Lung (tissue), 13 donors: ENCODE data around the gene RC3H1. TPM values are rescaled to one million over a fixed set of nuclear protein-coding genes. Genes with fewer than 3 reads are reported as not detected.

Experiments
- ATAC-seq: fragments of 200-7000 bp; cut with Tn5 transposase; one replicate; pipeline ENCODE4 v1.9.1; 2020; ENCODE audit warnings: moderate number of reproducible peaks; ENCODE audit not compliant: insufficient read depth, low FRiP score
- DNase-seq, 3 donors: peaks; one replicate each; pipeline ENCODE4 v3.0.0-alpha.2; 2013 to 2017
- H3K27ac ChIP-seq, 2 donors: one replicate each; pipeline ENCODE4 v1.5.1; 2013; ENCODE audit warnings: mild to moderate bottlenecking in 2 of 2, moderate library complexity in 2 of 2, control low read depth in 1 of 2, inconsistent platforms in 1 of 2, low read depth in 1 of 2, low read length in 1 of 2
- H3K27me3 ChIP-seq, 3 donors: one replicate each; pipeline ENCODE4 v1.5.1; 2013; ENCODE audit warnings: low read length in 2 of 3; ENCODE audit not compliant: control insufficient read depth in 3 of 3, insufficient read depth in 3 of 3
- H3K36me3 ChIP-seq, 4 donors: one replicate each; pipeline ENCODE4 v1.5.1; 2013; ENCODE audit warnings: low read length in 4 of 4, mild to moderate bottlenecking in 1 of 4, moderate library complexity in 1 of 4; ENCODE audit not compliant: control insufficient read depth in 4 of 4, insufficient read depth in 4 of 4
- H3K4me1 ChIP-seq, 5 donors: one replicate each; pipeline ENCODE4 v1.5.1; 2013; ENCODE audit warnings: low read length in 5 of 5, mild to moderate bottlenecking in 2 of 5, moderate library complexity in 1 of 5; ENCODE audit not compliant: control insufficient read depth in 5 of 5, insufficient read depth in 5 of 5
- H3K4me3 ChIP-seq: one replicate; pipeline ENCODE4 v1.5.1; 2013; ENCODE audit warnings: mild to moderate bottlenecking, control low read depth, moderate library complexity
- H3K9ac ChIP-seq, 2 donors: one replicate each; pipeline ENCODE4 v1.5.1; 2013; ENCODE audit warnings: low read length in 2 of 2, control low read depth in 1 of 2; ENCODE audit not compliant: insufficient read depth in 1 of 2
- H3K9me3 ChIP-seq, 4 donors: one replicate each; pipeline ENCODE4 v1.5.1; 2013; ENCODE audit warnings: low read length in 3 of 4, mild to moderate bottlenecking in 1 of 4, moderate library complexity in 1 of 4; ENCODE audit not compliant: control insufficient read depth in 4 of 4, insufficient read depth in 3 of 4
- CTCF ChIP-seq: IDR thresholded peaks from 2 replicates; pipeline ENCODE4 v1.5.1; 2012; ENCODE audit warnings: mild to moderate bottlenecking; ENCODE audit errors: control extremely low read depth, extremely low read depth
- WGBS, 2 donors: extraction: QIAGEN DNeasy Blood & Tissue Kit; methylation state at CpG; one replicate each; pipeline ENCODE4 v1.1.7; 2013; 5-methylcytosine and 5-hydroxymethylcytosine counted together
- polyA plus RNA-seq, 2 donors: library from polyadenylated mRNA; stranded (reverse); fragments of 200-250 nt; gene quantifications; one replicate each; pipeline ENCODE4 v1.2.1, GENCODE V29; 2013
- small RNA-seq: library from RNA; depleted of rRNA; stranded (forward); fragments of <200 nt; gene quantifications from one replicate; pipeline ENCODE3, GENCODE V24; 2014; ENCODE audit warnings: low replicate concordance
- total RNA-seq, 2 donors: library from RNA; depleted of rRNA in 1 of 2; stranded (reverse); fragments of >200 nt in 1 of 2; gene quantifications; one replicate each; pipeline ENCODE4 v1.2.1, GENCODE V29; 2014 to 2021
- donor health status: control.
- donor health status: control.
- donor health status: Bipolar disorder and iron deficiency.
- donor health status: healthy.
- donor health status: DM: yes; HTN: yes; CAD: no.

The RC3H1 gene
- total and polyA plus RNA-seq, 4 donors: 3.8 to 51.5 (median 17.1) TPM

- Histone ChIP-seq H3K36me3 (peaks cover 11 to 32% (median 16%) of the 10 kb centered on the region in 4 donors), H3K4me1 (no peaks in the 10 kb centered on the region), H3K9ac (no peak overlapping the region), H3K27me3 (no peaks in the 10 kb centered on the region), H3K4me3 (no peak overlapping the region), H3K27ac (no peak overlapping the region), H3K9me3 (no peaks in the 10 kb centered on the region)
- no peak for TF ChIP-seq CTCF
- DNase-seq (no peak), ATAC-seq (no peak)
- WGBS, 2 donors: 93 to 94% methylated on average over 5 of the region's 5 CpGs
These were observed 137.5 kb downstream of the RC3H1 start for GRCh38 chr1:173884701-173885100.

Small RNA genes within 50 kb of the gene (small RNA-seq; reads per million reads assigned to genes)
- not detected for gene RNA5SP67
- not detected for gene RNA5SP68

Other genes with a start within 250 kb of the RC3H1 start
- gene DARS2, start 197.7 kb downstream of the RC3H1 start, total RNA-seq: 10 to 100 TPM; 15.7 to 16.1 TPM
- gene DARS2, start 197.7 kb downstream of the RC3H1 start, polyA plus RNA-seq: 10 to 100 TPM in 1 of 2 donors, 1 to 10 TPM in 1; 6.6 to 10.6 TPM
- gene CENPL, start 197.5 kb downstream of the RC3H1 start, total RNA-seq: 1 to 10 TPM; 6.5 to 8.5 TPM
- gene CENPL, start 197.5 kb downstream of the RC3H1 start, polyA plus RNA-seq: 1 to 10 TPM; 1.8 to 2.5 TPM
- 100 to 1,000 TPM; 231 to 306 TPM for gene GAS5, start 154.4 kb downstream of the RC3H1 start, total RNA-seq
- 1,000 to 10,000 TPM in 1 of 2 donors, 100 to 1,000 TPM in 1; 333 to 1,168 TPM for gene GAS5, start 154.4 kb downstream of the RC3H1 start, polyA plus RNA-seq
- 10 to 100 TPM; 12.5 to 29.8 TPM for gene ZBTB37, start 154.0 kb downstream of the RC3H1 start, total RNA-seq
- 1 to 10 TPM; 1.6 to 2.1 TPM for gene ZBTB37, start 154.0 kb downstream of the RC3H1 start, polyA plus RNA-seq
- gene SERPINC1, start 105.0 kb downstream of the RC3H1 start, total RNA-seq: under 1 TPM in 1 of 2 donors, not detected in 1; 0.61 TPM
- under 1 TPM; 0.08 to 0.17 TPM for gene SERPINC1, start 105.0 kb downstream of the RC3H1 start, polyA plus RNA-seq
- 100 to 1,000 TPM in 1 of 2 donors, 10 to 100 TPM in 1; 58.2 to 123 TPM for gene RABGAP1L, start 137.2 kb upstream of the RC3H1 start, total RNA-seq
- gene RABGAP1L, start 137.2 kb upstream of the RC3H1 start, polyA plus RNA-seq: 10 to 100 TPM; 16.0 to 30.8 TPM